HG03457 (cell line): Measurements from ENCODE around the gene DHRS3.

Experiments used
- ATAC-seq: cut with Tn5 transposase; IDR thresholded peaks from one replicate; pipeline ENCODE4 v1.9.1; 2021; ENCODE audit warnings: moderate number of reproducible peaks; ENCODE audit not compliant: unreplicated experiment

Gene DHRS3

GRCh38 chr1:12617511-12617900 is 504 bp downstream of the DHRS3 start:
- ATAC-seq, result no peak

- ATAC-seq, result no peak
These were observed 1.2 kb downstream of the DHRS3 start for GRCh38 chr1:12616709-12617373.

- no peak for ATAC-seq
These were observed 1.9 kb downstream of the DHRS3 start for GRCh38 chr1:12615865-12616708.

GRCh38 chr1:12615159-12615864 is 2.7 kb downstream of the DHRS3 start:
- no peak for ATAC-seq

GRCh38 chr1:12614402-12615158 is 3.4 kb downstream of the DHRS3 start:
- ATAC-seq, result no peak

- no peak for ATAC-seq
These were observed 4.8 kb downstream of the DHRS3 start for GRCh38 chr1:12613180-12613579.

- no peak for ATAC-seq
These were observed 7.1 kb downstream of the DHRS3 start for GRCh38 chr1:12610941-12611340.

GRCh38 chr1:12610305-12610935 is 7.6 kb downstream of the DHRS3 start:
- ATAC-seq, result no peak

GRCh38 chr1:12609469-12610003 is 8.5 kb downstream of the DHRS3 start:
- no peak for ATAC-seq

- no peak for ATAC-seq
These were observed 9.6 kb downstream of the DHRS3 start for GRCh38 chr1:12608311-12608957.

- no peak for ATAC-seq
These were observed 10.7 kb downstream of the DHRS3 start for GRCh38 chr1:12607263-12607662.

GRCh38 chr1:12604986-12605385 is 13.0 kb downstream of the DHRS3 start:
- no peak for ATAC-seq

- peak; percentile 57 for ATAC-seq
These were observed 13.7 kb downstream of the DHRS3 start for GRCh38 chr1:12604114-12604874.

GRCh38 chr1:12603224-12603623 is 14.8 kb downstream of the DHRS3 start:
- no peak for ATAC-seq

GRCh38 chr1:12602659-12603024 is 15.4 kb downstream of the DHRS3 start:
- ATAC-seq, result no peak

GRCh38 chr1:12601700-12602658 is 16.0 kb downstream of the DHRS3 start:
- ATAC-seq, result no peak

GRCh38 chr1:12600880-12601633 is 17.0 kb downstream of the DHRS3 start:
- no peak for ATAC-seq
